GM21367 (cell line): ENCODE measurements around the gene NR2C2AP.
"Not testable (repeated sequence)": the region's sequence is repeated elsewhere in the genome, so short reads cannot be mapped to it uniquely, and the experiment has no call there.

Experiments used
- ATAC-seq: cut with Tn5 transposase; IDR thresholded peaks from one replicate; pipeline ENCODE4 v1.9.1; 2021; ENCODE audit not compliant: unreplicated experiment

NR2C2AP gene

DNA sequence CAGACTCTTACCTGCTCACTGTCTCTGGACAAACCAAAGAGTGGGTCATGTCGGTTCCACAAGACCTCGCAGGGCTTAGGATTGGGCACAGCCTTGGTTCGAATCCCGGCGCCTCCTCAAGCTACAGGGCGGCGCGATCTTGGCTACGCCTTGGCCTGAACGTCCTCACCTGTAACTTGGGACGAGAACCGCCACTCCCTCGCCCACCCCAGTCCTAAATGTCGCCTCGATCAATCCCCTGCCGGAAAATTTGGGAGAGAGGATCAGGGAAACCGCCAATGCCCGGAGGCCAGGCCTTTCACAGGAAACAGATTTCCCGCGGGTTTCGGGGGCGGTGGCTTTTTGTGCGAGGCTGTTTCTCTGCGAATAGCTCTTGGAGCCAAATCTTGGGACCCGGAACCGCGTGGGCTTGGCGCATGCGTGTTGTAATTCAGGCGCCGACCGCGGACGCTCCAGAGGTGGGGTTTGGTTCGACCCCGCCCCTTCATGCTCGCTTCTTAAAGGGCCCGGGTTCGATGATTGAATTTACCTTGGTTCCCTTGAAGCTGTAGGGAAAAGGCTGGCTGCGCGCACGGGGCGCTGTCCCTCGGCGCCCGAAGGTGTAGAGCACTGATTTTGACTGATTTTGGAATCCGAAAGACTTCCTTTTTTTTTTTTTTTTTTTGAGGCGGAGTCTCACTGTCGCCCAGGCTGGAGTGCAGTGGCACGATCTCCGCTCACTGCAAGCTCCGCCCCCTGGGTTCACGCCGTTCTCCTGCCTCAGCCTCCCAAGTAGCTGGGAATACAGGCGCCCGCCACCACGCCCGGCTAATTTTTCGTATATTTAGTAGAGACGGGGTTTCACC, at the start of gene NR2C2AP:
NR2C2AP (minus strand) TSS at position 403 of the 845 bp plus-strand sequence; CDS start at position 49, 354 bp downstream.
- ATAC-seq: peak; percentile 48

DNA sequence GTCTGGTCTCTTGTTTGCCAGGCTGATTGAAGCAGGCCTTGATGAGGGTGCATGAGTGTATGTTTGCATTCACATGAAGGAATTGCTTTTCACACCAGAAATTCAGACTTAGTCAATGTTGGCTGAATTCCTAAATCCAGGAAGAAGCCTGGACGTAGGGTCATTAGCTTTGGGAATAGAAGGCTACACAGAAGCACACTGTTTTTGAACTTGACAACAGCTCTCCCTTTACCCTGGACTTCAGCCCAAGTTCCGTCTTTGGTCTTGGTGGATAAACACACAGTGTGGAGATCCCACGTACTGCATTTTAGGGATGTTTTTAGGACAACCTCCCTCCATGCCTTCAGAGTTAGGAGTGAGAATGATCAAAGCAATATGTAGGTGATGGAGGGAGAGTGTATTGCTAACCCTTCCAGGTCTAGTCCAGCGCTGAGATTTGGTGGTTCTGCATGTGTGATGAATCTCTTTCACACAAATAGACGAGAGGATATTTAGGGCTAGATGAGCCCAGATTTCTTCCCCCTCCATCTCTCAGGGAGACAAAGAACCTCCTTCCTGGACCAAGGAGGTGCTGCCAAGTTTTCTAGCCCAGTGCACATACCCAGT, 47.1 kb upstream of the NR2C2AP start:
- no peak for ATAC-seq

DNA sequence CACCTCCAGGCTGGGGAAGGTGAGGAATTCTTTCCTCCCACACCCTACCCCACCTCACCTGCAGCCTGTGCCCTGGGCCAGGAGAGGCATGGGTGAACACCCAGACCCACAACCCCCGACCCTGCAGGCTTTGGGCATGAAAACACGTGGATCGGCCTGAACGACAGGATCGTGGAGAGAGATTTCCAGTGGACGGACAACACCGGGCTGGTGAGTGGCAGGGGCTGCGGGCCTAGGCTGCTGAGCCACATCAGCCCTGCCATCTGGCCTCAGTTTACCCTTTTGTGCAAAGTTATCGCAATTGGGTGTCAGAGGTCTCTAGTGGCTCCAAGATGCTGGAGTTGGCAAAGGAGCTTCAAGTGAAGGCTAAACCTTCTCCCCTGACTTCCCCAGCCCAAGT, 37.3 kb upstream of the NR2C2AP start:
- no peak for ATAC-seq

DNA sequence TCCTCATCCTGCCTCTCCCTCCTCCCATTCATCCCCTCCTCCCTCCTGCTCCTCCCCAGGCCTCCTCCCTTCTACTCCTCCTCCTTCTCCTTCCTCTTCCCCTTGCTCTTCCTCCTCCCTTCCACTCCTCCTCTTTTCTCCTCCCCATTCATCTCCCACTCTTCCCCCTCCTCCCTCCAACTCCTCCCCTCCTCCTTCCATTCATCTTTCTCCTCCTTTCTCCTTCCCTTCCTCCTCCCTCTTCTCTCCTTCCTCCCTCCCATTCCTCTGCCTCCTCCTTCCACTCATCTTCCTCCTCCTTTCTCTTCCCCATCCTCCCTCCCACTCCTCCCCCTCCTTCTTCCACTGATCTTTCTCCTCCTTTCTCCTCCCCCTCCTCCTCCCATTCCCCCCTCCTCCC, 36.5 kb upstream of the NR2C2AP start:
- ATAC-seq: no peak

- no peak for ATAC-seq
Measured at GRCh38 chr19:19238126-19238894, 35.1 kb upstream of the NR2C2AP start.

DNA sequence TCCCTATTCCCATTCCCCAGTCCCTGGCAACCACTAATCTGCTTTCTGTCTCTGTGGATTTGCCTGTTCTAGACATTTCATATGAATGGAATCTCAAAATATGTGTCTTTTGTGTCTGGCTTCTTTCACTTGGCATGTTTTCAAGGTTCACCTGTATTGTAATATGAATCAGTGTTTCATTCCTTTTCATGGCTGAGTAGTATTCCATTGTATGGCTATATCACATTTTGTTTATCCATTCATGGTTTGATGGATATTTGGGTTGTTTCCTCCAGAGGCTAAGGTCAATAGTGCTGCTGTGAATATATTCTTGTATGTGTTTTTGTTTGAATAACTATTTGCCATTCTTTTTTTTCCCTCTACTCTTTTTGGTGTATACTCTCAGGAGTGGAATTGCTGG, 33.0 kb upstream of the NR2C2AP start:
- ATAC-seq: no peak

GRCh38 chr19:19234220-19234816, 31.1 kb upstream of the NR2C2AP start:
- ATAC-seq: no peak

GRCh38 chr19:19232261-19232721, 29.1 kb upstream of the NR2C2AP start:
- ATAC-seq: no peak

DNA sequence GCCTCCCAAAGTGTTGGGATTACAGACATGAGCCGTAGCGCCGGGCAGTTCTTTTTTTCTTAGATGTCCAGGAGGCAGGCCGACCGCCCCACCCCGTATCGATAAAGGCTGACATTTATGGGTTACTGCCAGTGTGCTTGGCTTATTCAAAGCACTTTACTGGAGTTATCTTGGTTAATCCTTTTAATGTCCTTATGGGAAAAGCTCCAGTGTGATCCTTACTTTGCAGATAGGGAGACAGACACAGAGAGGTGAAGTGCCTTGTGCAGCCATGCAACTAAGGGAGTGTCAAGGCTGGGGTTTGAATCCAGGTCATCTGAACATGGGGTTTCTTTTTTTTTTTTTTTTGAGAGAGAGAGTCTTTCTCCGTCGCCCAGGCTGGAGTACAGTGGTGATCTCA, 27.8 kb upstream of the NR2C2AP start:
- no peak for ATAC-seq

DNA sequence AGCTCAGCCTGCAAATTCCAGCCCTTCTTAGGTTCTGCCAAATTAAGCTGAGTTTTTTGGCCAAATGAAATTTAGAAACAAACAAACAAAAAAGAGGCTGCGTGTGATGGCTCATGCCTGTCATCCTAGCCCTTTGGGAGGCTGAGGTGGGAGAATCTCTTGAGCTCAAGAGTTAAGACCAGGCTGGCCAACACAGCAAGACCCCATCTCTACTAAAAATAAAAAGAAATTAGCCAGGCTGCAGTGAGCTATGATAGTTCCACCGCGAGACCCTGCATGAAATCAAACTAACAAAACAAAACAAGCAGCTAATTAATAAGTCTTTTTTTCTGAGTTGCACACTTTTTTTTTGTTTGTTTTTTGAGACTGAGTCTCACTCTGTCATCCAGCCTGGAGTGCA, 26.5 kb upstream of the NR2C2AP start:
- ATAC-seq: no peak

DNA sequence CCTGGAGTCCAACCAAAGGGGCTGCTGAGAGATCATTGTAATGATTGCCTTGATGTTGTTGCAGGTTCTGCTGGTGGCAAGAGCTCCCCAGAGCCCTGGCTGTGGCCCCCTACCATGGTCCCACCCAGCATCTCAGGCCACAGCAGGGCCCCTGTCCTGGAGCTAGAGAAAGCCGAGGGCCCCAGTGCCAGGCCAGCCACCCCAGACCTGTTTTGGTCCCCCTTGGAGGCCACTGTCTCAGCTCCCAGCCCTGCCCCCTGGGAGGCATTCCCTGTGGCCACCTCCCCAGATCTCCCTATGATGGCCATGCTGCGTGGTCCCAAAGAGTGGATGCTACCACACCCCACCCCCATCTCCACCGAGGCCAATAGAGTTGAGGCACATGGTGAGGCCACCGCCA, 24.0 kb upstream of the NR2C2AP start:
- ATAC-seq: no peak

GRCh38 chr19:19226663-19227062, 23.4 kb upstream of the NR2C2AP start:
- no peak for ATAC-seq

- ATAC-seq: no peak
Measured at GRCh38 chr19:19226204-19226603, 23.0 kb upstream of the NR2C2AP start.

- ATAC-seq: no peak
Measured at GRCh38 chr19:19224852-19225494, 21.8 kb upstream of the NR2C2AP start.

DNA sequence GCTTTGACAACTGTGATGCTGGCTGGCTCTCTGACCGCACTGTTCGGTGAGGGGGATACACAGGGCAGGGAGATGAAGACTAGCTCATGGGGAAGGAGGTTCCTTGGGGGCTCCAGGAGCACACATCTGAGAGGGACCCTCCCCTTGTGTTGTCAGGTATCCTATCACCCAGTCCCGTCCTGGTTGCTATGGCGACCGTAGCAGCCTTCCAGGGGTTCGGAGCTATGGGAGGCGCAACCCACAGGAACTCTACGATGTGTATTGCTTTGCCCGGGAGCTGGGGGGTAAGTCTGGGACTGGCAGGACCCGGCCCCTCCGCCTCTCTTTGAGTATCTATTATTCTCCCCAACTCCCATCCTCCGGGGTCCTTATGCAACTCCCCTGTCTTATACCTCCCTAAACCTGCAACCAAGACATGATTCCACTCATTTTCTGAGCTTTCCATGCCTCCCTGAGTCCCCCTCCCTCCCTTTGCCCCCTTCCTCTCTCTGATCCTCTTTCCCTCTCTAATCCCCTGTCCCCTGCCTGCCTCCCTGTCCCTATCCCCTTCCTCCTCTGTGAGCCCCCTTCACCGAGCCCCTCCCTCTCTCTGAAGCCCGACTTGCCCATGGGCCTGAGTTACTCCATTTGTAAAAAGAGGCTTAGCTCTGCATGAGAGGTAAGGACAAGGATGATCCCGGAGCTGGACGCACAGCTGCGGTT, 21.1 kb upstream of the NR2C2AP start:
- ATAC-seq: no peak

DNA sequence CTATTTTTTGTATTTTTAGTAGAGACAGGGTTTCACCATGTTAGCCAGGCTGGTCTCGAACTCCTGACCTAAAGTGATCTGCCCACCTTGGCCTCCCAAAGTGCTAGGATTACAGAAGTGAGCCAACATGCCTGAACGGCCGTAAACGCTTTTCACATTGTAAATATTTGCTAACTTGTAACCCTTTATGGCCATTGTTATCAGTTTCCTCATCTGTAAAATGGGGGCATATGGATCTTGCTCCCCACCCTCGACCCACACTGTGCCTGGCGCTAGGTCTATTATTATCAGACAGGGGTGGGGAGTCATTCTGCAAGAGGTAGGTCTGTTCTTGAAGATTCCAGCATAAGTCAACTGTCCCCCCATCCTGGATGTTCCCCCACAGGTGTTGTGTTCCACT, 20.4 kb upstream of the NR2C2AP start:
- ATAC-seq: no peak

- ATAC-seq: no peak
Measured at GRCh38 chr19:19223060-19223459, 19.8 kb upstream of the NR2C2AP start.

- not testable (repeated sequence) for ATAC-seq
Measured at GRCh38 chr19:19221000-19221399, 17.8 kb upstream of the NR2C2AP start.

DNA sequence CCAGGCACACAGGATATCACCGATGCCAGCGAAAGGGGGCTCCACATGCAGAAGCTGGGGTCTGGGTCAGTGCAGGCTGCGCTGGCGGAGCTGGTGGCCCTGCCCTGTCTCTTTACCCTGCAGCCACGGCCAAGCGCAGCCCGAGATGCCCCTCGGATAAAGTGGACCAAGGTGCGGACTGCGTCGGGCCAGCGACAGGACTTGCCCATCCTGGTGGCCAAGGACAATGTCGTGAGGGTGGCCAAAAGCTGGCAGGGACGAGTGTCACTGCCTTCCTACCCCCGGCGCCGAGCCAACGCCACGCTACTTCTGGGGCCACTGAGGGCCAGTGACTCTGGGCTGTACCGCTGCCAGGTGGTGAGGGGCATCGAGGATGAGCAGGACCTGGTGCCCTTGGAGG, 15.7 kb upstream of the NR2C2AP start:
- ATAC-seq: no peak

GRCh38 chr19:19217099-19217498, 13.9 kb upstream of the NR2C2AP start:
- ATAC-seq: no peak
